Activated CD8-positive, alpha-beta memory T cell treated with anti-CD3 and anti-CD28 coated beads for 4 hours (primary cell): ENCODE results near the gene ADRM1.

ENCODE experiments used
- DNase-seq, 2 donors: peaks; one replicate each; pipeline ENCODE4 v3.0.0-alpha.2; 2020; ENCODE audit warnings: low read depth in 2 of 2

Gene ADRM1

DNA sequence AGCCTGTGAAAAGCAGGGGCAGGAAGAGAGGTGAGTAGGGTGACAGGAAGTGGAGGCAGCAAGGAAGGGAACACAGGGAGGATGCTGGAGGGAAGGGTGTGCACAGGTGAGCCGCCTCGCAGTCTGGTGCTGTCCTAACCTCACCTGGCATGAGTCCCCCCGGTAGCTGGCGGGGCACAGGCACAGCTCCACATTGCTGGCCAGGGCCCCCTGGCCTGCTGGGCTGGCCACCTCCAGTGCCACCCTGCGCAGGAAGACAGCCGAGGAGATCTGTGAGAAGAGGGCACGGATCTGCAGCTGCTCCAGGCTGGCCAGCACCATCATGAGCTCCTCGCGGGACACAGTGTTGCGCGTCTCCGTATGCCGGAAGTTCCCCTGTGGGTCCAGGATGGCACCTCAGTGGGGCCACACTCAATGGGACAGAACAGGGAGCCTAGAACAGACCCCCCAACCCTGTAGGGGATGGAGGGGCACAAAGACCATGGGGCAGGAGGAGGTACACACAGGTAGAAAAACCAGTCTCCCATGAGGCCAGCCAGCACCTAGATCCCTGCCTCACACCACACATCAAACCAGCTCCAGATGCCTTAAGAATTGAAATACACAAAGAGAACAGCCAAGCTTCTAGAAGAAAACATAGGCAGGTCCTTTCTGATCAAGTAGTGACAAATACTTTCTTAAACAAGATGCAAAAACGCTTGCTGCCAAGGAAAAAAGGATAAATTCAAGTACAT, 22.5 kb downstream of the ADRM1 start:
- DNase-seq = no peak

DNA sequence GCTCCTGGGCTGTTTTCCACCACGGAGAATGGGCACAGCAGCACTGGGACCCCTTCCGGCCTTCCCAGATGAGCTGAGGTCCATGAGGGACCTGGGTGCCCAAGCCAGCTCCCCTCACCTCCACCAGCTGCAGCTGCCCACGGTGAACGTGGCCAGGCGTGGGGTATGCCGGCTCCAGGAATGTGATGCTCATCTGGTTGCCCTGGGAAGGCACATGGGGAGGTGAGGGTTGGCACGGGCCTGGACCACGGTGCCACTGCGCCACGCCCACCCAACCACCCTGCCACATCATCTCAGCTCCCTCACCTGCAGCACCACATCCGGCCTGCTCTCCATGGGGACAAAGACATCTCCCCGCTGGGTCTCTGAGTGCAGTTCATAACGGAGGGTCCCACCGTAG, 23.8 kb downstream of the ADRM1 start:
- no peak for DNase-seq

DNA sequence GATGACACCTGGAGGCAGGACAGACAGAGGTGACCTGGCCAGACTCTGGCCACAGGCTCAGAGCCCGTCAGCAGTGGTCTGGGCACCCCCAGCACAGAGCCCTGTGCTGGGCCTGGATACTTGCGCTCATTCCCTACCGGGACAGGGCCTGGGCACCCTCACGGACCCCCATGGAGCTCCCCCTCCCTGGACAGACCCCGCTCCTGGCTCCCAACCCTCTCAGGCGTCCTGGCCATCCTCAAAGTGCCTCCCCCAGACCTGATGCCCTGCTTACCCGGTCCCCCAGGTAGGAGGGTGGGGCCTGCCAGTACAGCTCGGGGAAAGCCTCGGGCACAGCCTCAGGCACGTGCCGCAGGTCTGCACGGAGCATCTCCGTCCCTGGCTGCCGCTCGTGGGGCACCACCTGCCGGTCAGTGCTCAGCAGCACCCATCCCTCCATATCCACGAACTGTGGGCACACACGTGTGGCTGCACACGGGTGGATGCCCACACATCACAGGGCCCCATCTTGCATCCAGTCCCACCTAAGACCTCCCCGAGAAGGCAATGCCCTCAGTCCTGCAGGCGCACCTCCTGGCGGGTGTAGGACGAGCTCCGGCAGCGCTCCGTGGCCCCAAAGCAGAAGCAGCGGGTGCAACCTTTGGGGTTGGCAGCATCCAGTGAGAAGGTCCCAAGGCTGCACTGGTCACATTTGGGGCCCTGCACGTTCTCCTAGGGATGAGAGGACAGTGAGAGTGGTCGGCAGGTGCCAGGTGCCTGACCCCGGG, 24.3 kb downstream of the ADRM1 start:
- no peak for DNase-seq

DNA sequence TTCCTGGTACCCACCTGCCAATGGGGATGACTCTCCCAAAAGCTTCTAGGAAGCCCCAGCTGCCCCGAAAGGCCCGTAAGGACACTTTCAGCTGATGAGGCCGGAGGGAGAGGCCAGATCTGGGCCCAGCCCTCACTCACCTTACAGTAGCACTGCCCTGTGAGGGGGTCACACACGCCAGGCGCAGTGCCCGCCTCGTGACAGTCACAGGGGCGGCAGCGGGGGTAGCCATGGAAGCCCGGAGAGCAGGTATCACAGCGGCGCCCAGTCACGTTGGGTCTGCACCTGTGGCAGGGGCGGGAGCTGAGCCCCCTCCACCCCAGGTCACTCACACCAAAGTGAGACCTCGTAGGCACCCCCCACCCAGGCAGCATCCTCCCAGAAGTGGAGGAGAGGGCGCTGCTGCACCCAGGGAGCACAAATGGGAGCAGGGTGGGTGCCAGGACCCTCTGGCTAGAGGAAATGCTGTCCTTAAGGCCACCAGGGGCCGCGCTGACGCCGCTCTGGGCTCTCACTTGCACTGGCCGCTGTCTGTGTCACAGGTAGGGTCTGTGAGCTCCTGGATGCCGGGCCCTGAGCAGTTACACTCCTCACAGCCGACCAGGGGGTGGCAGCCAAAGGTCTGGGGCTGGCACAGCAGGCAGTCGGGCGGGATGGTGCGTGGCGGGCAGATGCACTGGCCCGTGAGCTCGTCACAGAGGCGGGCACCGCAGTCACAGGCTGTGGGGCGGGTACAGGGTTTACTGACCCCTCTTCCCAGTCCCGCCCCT, 25.1 kb downstream of the ADRM1 start:
- DNase-seq = no peak

DNA sequence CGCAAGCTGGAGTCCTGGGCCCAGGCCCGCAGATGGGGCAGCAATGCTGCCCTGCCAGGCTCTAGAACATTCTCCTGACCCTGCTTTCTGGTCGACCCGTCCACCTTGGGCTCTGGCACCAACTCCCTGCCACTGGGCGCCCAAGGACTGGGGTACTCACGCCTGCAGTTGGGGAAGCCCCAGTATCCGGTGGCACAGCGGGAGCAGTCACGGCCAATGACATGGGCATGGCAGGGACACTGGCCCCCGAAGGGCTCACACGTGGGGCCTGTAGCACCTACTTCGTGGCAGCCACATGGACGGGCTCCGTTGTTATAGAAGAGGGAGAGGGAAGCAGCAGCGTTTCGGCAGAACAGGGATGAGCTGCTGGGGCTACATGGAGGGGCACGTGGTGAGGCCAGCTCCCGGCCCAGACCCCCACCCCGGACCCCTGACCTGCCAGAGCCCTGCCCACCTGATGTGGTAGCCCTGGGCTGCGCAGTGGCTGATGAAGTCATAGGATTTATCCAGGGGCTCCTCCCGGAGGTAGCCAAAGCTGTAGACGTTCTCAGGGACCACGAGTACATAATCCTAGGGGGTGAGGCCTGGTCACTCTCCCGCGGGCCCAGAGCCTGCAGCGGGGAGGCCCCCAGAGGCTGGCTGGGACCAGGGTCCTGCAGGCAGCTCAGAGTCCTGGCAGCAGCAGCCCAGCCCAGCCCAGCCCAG, 26.0 kb downstream of the ADRM1 start:
- DNase-seq = no peak

DNA sequence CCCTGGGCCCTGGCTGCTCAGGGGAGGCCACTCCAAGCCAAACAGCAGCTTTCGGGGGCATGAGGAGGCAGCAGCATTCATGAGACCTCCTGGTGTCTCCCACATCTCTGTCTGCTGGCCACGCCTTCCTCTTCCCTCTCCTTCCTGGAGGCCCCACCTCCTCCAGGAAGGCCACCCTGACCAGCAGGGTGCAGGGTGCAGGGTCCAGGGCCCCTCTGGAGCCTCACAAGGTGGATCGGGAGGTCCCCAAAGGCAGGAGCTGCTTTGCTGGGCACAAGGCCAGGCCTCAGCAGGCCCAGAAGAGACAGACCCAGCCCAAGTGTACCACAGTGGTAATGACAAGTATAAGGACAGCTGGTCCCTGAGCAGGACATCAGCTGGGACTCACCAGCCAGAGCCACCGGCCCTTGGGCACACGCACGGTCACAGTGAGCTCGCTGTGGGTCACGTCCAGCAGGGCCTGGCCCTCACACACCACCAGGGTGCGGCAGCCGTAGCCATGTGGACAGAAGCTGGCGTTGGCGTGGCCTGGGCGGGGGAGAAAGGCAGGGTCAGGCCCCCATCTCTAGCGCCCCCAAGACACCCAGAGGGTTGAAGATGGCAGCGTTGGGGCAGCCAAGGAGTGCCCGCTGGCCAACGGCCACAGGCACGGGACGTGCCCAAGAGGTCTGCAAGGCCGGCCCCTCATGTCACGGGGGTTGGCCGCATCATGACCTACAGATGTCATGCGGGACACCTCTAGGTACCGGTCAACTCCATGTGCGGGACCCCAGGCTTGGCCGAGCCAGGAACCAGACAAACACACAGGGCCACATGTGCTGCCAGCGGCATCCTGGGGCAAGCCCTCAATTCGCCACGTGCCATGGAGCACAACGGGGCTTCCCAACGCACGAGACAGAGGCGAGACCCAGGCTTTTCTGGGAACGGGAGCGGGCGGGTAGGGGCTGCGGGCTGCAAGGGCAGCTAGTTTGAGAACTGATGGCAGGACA, 26.9 kb downstream of the ADRM1 start:
- DNase-seq = no peak

DNA sequence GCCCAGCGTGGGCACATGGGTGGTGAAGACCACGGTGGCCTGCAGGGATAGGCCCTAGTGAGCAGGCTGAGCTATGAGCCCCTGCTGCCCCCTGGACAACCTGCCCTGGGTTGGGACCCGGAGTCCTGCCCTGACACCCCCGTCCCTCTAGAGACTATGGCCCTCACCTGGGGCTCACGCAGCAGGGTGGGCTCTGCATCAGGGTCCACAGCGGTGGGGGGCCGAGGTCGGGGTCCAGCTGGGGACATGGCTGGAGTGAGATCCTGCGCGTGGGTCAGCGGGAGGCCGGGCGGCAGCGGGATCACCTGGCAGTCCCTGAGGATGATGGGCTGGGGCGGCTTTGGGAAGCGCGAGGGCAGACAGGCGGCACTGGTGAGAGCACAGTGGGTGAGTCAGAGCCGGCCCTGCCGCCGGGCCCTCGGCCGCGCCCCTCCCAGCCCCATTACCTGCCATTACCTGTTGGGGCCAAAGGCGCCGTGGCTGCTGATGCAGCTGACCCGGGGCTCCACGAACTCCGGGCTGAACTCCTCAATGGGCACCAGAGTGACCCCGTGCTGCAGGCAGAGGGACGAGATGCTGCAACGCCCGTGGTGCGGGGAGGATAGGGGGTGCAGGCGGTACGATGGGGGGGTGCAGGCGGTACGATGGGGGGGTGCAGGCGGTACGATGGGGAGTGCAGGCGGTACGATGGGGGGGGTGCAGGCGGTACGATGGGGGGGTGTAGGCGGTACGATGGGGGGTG, 27.9 kb downstream of the ADRM1 start:
- no peak for DNase-seq

DNA sequence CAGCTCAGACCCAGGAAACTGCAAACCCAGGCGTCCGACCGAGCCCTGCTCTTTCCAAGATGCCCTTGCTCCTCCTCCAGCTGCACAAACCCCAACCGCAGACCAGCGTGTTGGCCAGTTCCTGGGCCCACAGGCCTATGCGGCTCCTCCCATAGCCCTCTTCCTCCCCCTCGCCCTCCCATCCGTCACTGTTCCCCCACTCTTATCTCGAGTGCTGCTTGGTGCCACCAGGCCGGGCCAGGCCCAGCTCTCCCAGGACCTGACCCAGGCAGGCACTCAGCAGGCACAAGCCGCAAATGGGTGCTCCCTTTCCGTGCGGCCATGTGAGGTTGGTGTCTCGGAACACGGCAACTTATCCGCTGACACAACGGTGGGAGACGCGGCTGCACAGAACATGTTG, 28.6 kb downstream of the ADRM1 start:
- no peak for DNase-seq

DNA sequence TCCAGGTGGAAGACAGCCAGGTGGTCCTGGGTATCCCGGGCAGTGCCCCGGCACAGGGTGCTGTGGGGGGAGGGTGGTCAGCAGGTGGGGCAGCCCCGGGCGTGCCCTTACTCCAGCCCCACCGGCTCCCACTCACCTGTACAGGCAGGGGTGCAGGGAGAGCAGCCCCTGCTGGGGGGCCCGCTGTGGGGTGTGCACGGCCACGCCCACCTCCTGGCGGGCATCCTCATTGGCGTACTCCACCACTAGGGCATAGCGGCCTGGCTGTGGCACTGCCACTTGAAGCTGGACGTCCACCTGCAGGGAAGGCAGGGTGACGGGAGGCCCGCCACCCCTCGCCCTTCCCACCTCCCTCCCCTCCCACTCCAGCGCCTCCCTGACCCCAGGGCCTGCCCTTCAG, 29.6 kb downstream of the ADRM1 start:
- DNase-seq = no peak

DNA sequence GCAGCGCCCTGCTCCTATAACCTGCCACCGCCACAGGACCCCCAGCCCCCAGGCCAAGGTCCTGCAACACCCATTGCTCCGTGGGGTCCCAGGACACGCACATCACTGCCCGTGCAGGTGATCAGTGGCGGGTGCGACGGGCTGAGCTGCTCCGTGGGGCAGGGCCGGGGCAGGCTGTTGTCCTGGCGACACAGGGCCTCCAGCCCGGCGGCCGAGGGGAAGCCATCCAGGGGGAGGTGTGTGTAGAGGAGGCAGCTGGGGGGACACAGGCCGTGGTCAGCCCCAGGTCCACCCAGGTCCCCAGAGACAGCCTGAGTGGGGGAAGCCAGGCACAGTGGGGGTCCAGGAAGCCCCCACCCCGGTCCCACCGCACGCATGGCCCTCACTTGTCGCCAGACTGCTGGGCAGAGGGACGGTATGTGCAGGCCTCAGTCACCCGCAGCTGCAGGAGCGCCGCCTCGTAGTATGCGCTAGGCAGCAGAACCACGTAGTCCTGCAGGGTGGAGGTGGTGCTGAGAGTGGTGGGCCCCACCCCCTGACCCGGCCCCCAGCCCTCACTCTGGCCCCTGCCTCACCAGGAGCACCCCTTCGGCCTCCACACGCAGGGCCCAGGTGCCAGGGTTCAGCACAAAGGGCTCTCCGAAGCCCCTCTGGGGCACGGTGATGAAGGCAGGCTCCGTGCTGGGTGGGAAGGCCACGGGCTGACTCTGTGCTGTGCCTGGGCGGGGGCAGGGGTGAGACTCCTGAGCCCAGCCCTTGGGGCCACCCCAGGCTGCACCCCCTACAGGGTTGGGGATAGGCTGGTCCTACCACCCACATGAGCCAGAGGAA, 30.4 kb downstream of the ADRM1 start:
- DNase-seq = no peak

DNA sequence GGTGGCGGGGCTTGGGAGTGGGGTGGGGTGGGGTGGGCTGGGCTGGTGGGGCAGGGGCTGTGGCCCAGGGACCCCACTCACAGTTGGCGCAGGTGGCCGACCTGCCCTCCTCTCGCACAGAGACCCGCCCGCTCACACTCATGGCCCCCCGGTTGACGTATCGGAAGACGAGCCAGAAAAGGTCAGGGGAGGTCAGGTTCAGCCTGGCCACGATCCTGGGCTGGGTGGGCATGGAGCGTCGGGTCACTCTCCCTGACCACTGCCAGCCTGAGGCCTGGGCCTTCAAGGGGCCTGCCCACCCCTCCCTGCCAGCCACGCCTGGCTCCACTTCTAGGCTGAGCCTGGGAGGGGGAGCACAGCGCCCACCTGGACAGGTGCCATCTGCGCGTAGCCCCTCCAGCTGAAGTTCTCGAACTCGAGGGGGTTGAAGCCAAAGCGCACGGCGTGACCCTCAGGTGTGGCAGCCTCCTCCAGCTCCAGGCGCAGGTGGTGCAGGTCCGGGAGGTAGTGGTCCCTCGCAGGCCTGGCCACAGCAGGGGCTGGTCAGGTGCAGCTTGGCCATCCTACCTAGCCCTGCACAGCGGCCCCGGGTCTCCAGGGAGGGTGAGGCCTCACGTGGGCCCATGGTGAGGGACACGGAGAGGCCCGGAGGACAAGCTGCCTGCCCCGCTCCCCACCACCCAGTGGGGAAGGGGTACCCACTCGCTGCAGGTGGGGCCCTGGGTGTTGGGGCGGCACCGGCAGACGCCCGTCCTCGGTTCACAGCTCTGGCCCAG, 31.2 kb downstream of the ADRM1 start:
- DNase-seq = no peak

DNA sequence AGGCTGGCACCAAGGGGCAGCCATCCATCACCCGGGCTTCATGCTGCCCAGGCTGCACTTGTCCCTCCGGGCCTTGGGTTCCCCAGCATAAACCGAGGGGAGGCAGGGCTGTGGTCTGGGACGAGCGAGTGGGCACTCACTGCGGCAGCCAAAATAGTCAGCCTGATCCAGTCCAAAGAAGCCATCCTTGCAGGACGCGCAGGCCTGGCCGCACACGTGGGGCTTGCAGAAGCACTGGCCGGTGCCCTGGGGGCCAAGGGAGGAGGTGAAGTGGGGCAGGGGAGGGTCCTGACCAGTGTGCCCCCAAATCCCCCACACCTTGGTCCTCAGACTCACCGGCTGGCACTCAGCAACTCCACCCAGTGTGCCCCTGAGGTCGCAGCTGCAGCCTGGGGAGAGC, 32.1 kb downstream of the ADRM1 start:
- no peak for DNase-seq

DNA sequence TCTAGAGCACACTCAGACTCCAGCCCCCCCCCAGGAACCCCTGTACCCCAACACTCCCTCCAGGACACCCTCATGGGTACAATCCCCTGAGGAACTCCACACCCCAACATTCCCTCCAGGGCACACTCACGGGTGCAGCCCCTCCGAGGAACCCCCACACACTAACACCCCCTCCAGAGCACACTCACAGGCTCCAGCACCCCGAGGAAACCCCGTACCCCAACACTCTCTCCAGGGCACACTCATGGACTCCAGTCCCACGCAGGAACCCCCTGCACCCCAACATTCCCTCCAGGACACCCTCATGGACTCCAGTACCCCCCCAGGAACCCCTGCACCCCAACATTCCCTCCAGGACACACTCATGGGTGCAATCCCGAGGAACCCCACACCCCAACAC, 32.7 kb downstream of the ADRM1 start:
- no peak for DNase-seq

DNA sequence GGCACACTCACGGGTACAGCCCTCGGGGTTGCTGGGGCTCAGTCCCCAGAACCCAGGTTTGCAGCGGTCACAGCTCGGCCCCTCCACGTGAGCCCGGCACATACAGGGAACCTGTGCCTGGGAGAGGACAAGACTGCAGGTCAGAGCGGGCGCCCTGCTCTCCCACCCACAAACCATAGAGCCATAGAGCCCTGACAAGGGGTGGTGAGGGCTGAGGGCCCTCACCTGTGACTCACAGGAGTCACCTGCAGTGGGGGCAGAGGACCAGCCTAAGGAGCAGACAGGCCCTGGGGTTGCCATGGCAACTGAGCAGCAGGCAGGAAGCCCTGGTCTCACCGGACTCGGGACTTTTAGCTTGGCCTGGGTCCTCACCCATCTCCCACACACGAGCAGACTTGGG, 33.5 kb downstream of the ADRM1 start:
- no peak for DNase-seq

DNA sequence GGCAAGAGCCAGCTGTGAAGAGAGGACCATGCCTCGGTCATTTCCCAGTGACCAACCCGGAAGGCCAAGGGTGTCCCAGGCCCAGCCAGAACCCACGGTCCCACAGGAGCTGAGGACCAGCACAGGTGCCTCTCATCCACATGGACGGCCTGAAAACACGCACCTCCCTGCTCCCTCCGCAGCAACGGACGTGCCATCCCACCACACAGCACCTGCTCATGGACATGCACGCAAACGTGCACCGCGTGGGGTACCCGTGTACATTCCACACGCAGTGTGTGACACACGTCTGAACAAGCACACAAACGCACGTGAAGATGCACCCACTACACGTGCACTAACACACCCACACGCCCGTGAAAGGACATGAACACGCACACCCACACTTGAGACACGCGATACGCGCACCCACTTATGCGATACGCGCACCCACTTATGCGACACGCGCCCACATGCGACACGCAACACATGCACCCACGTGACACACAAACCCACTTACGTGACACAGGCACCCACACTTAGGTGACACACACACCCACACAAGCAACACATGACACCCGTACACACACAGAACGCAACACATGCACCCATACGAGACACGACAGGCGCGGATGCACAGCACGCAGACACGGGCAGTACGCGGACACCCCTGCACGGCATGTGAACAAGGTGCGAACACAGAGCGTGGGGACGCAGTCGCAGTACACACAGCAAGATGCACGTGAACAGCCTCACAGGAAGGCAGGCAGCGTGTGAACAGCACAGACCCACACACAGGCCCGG, 34.2 kb downstream of the ADRM1 start:
- DNase-seq = no peak

DNA sequence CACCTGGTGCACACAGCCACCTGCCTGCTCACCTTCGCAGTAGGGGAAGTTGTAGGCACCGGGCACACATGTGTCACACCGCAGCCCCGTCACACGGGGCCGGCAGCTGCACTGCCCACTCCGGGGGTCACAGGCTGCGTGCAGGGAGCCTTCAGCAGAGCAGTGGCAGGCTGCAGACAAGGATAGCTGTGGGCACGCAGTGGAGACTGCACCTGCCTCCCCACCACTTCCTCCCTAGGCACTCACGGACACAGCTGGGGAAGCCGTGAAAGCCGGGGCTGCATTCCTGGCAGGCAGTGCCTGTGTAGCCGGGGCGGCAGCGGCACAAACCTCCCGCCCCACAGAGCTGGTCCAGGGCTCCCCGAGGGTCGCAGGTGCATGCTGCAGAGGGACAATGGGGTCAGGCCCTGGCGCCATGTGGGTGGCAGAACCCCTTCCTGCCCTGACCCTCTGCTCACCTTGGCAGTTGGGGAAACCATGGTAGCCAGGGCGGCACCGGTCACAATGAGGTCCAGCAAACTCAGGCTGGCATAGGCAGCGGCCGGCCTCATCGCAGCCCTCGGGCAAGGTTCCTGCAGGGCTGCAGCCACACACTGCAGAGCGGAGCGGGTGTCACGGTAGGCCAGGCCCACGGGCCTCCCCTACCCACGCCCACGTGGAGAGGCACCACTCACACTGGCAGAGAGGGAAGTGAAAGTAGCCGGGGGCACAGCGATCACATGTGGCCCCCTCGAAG, 34.9 kb downstream of the ADRM1 start:
- no peak for DNase-seq

DNA sequence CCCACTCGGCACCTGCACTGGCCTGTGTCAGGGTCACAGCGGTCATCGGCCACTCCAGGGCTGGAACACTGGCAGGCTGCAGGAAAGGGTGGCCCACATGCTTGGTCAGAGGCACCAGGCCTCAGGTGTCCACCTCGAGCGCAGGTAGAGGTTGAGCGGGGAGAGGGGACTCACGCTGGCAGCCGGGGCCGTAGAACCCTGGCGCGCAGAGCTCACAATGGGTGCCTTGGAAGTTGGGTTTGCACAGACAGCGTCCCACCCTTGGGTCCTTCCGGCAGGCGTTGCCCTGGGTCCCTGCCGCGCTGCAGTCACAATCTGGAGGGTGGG, 35.5 kb downstream of the ADRM1 start:
- no peak for DNase-seq
